Measurements from ENCODE around the gene TAMALIN.

The TAMALIN gene

DNA sequence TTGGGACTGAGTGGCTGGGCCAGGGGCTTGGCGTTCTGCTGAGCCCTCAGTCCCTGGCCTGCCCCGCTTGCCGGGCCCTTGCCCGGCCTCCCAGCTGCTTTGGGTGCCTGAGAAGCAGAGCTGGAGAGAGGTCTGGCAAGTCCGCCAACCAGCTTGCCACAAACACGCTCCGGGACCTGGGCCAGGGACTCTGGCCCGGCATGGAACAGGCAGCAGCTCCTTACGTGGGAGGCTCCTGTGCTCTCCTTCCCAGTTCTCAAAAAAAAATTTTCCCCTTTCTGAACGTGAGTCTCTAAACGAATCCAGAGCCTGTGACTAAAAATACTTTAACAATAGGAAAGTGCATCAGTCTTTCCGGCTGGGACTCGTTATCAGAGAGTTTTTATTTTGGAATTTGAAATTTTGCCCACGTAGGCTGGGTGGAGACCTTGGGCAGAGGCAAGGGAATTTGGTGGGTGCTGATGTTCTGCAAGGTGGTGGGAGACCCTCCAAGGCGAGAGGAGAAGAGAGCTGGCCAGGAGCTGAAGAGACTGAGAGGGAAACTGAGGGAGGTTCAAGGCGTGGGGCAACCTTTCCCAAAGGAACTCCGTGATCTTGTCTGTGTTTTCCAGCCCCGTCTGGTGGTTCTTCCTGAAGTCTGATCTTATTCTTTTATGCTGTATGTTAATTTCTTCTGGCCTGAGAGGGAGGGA, 37.7 kb downstream of the TAMALIN start:
- H3K9ac ChIP-seq (ENCODE audit: low read depth, low read length, poor library complexity, severe bottlenecking): no peak overlapping the region
- peaks cover 23% of the 10 kb centered on the region for H3K4me1 ChIP-seq (ENCODE audit: insufficient read depth, low read length, poor library complexity, severe bottlenecking)
- no peak overlapping the region for H3K4me2 ChIP-seq (ENCODE audit: low read depth, low read length, poor library complexity, severe bottlenecking)
- H2AFZ ChIP-seq (ENCODE audit: low read length): no peak overlapping the region
- TF ChIP-seq, protein P1, sequence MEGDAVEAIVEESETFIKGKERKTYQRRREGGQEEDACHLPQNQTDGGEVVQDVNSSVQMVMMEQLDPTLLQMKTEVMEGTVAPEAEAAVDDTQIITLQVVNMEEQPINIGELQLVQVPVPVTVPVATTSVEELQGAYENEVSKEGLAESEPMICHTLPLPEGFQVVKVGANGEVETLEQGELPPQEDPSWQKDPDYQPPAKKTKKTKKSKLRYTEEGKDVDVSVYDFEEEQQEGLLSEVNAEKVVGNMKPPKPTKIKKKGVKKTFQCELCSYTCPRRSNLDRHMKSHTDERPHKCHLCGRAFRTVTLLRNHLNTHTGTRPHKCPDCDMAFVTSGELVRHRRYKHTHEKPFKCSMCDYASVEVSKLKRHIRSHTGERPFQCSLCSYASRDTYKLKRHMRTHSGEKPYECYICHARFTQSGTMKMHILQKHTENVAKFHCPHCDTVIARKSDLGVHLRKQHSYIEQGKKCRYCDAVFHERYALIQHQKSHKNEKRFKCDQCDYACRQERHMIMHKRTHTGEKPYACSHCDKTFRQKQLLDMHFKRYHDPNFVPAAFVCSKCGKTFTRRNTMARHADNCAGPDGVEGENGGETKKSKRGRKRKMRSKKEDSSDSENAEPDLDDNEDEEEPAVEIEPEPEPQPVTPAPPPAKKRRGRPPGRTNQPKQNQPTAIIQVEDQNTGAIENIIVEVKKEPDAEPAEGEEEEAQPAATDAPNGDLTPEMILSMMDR (conservative IDR thresholded peaks at IDR 0.05; ENCODE audit: low read length): no peak
- no peak for TF ChIP-seq EZH2phosphoT487 (IDR thresholded peaks at IDR 0.05; ENCODE audit: borderline replicate concordance)
- no peaks in the 10 kb centered on the region for H4K20me1 ChIP-seq (ENCODE audit: insufficient read depth, low read length, poor library complexity, severe bottlenecking)
- H3F3A ChIP-seq (ENCODE audit: low read depth): no peaks in the 10 kb centered on the region
- H3K4me3 ChIP-seq (ENCODE audit: low read length, poor library complexity, severe bottlenecking): no peak overlapping the region
- no peaks in the 10 kb centered on the region for H3K27me3 ChIP-seq (ENCODE audit: insufficient read depth, low read length, poor library complexity, severe bottlenecking)
- no peaks in the 10 kb centered on the region for H3K79me2 ChIP-seq (ENCODE audit: insufficient read depth, low read length)
- H3K9me2 ChIP-seq (replicated peaks; ENCODE audit: low read depth, low read length): no peaks in the 10 kb centered on the region
- H3K9me3 ChIP-seq (ENCODE audit: insufficient read depth, low read depth, low read length): no peaks in the 10 kb centered on the region
- H3K36me3 ChIP-seq (ENCODE audit: insufficient read depth, low read length): no peaks in the 10 kb centered on the region

DNA sequence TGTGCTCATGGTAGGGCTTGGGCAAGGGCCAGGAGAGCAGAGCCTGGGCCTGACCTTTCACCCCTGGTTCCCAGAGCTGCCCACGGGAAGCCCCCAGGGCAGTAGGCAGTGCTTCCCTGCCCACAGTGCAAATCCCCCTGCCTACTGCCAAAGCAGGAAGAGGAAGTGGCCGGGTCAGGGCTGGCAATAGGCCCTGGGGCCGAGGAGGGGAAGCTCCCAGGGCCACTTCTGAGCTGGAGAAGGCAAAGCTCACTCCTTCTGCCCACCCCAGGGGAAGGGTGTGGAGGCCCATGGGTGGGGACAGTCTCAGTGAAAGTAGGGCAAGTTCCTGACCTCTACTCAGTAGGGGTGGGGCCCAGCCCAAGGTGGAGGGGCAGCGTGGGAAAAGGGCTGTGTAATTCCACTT, 39.1 kb downstream of the TAMALIN start:
- H3K4me3 ChIP-seq (ENCODE audit: low read length, poor library complexity, severe bottlenecking): no peak overlapping the region
- no peaks in the 10 kb centered on the region for H4K20me1 ChIP-seq (ENCODE audit: insufficient read depth, low read length, poor library complexity, severe bottlenecking)
- TF ChIP-seq, protein P1 (conservative IDR thresholded peaks at IDR 0.05; ENCODE audit: low read length): no peak
- no peak for TF ChIP-seq EZH2phosphoT487 (IDR thresholded peaks at IDR 0.05; ENCODE audit: borderline replicate concordance)
- peaks cover 31% of the 10 kb centered on the region for H3K4me1 ChIP-seq (ENCODE audit: insufficient read depth, low read length, poor library complexity, severe bottlenecking)
- H2AFZ ChIP-seq (ENCODE audit: low read length): peak overlapping the region; percentile 66; the same call in 1 of the 2 replicates
- H3F3A ChIP-seq (ENCODE audit: low read depth): no peaks in the 10 kb centered on the region
- no peaks in the 10 kb centered on the region for H3K9me2 ChIP-seq (replicated peaks; ENCODE audit: low read depth, low read length)
- H3K9ac ChIP-seq (ENCODE audit: low read depth, low read length, poor library complexity, severe bottlenecking): peak overlapping the region; percentile 29
- H3K9me3 ChIP-seq (ENCODE audit: insufficient read depth, low read depth, low read length): no peaks in the 10 kb centered on the region
- no peaks in the 10 kb centered on the region for H3K36me3 ChIP-seq (ENCODE audit: insufficient read depth, low read length)
- H3K4me2 ChIP-seq (ENCODE audit: low read depth, low read length, poor library complexity, severe bottlenecking): peak overlapping the region; percentile 32
- no peaks in the 10 kb centered on the region for H3K27me3 ChIP-seq (ENCODE audit: insufficient read depth, low read length, poor library complexity, severe bottlenecking)
- no peaks in the 10 kb centered on the region for H3K79me2 ChIP-seq (ENCODE audit: insufficient read depth, low read length)

DNA sequence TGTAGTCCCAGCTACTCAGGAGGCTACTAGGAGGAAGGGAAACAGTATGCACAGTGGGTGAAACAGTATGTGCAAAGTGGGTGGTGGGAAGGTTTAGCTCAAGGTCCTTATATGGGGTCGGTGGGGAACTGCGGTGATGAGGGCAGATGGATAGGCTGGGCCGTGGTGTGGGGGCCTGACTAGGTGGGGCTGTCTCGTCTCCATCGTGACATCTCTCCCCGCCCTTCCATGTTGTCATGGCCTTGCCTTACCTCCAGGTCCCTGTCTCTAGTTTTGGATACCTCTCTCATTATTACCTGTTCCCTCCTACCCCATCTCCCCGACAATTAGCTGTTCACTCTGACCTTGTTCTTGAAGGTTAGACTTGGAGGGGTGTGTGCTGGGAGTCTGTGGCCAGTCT, 40.1 kb downstream of the TAMALIN start:
- no peaks in the 10 kb centered on the region for H4K20me1 ChIP-seq (ENCODE audit: insufficient read depth, low read length, poor library complexity, severe bottlenecking)
- H2AFZ ChIP-seq (ENCODE audit: low read length): no peak overlapping the region
- H3K9me2 ChIP-seq (replicated peaks; ENCODE audit: low read depth, low read length): no peaks in the 10 kb centered on the region
- H3K79me2 ChIP-seq (ENCODE audit: insufficient read depth, low read length): no peaks in the 10 kb centered on the region
- peaks cover 35% of the 10 kb centered on the region for H3K4me1 ChIP-seq (ENCODE audit: insufficient read depth, low read length, poor library complexity, severe bottlenecking)
- H3K36me3 ChIP-seq (ENCODE audit: insufficient read depth, low read length): no peaks in the 10 kb centered on the region
- H3K9me3 ChIP-seq (ENCODE audit: insufficient read depth, low read depth, low read length): no peaks in the 10 kb centered on the region
- no peaks in the 10 kb centered on the region for H3K27me3 ChIP-seq (ENCODE audit: insufficient read depth, low read length, poor library complexity, severe bottlenecking)
- TF ChIP-seq, protein P1 (conservative IDR thresholded peaks at IDR 0.05; ENCODE audit: low read length): no peak
- TF ChIP-seq EZH2phosphoT487 (IDR thresholded peaks at IDR 0.05; ENCODE audit: borderline replicate concordance): no peak
- no peaks in the 10 kb centered on the region for H3F3A ChIP-seq (ENCODE audit: low read depth)
- H3K4me3 ChIP-seq (ENCODE audit: low read length, poor library complexity, severe bottlenecking): no peak overlapping the region
- no peak overlapping the region for H3K4me2 ChIP-seq (ENCODE audit: low read depth, low read length, poor library complexity, severe bottlenecking)
- no peak overlapping the region for H3K9ac ChIP-seq (ENCODE audit: low read depth, low read length, poor library complexity, severe bottlenecking)
